ENCODE measurements around the gene MORC4.

DNA sequence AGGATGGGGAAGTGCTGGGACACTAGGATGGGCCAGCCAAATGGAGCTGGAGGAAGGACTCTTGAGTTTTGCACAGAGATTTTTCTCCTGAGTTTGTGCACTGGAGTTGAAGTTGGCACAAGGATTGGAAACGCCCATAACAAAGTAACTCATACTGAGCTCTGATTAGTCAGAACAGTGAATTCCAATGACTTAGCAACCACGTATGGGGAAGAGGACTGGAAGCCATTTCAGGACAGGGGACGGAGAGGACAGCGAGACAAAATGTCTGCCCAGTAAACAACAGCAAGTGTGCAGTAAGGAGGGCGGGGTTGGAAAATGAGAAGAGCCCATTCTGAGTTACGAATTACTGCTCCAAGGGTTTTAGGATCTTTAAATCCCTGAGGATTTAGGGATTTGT lies 102.8 kb downstream of the MORC4 start:
- TF ChIP-seq POLR2A (IDR thresholded peaks at IDR 0.05; ENCODE audit: low read length) (no peak), GATA1 (IDR thresholded peaks at IDR 0.05; ENCODE audit: low read depth, low read length) (no peak)
